Colonic mucosa (tissue), 4 donors: Measurements from ENCODE around the gene SIRT1. TPM values are rescaled to one million over a fixed set of nuclear protein-coding genes. Genes with fewer than 3 reads are reported as not detected.

Experiments
- DNase-seq: peaks from one replicate; pipeline ENCODE4 v3.0.0-alpha.2; 2020
- H3K27ac ChIP-seq: fragments of 200-600 bp; one replicate; pipeline ENCODE4 v1.8.0; 2021
- H3K27me3 ChIP-seq: fragments of 200-600 bp; one replicate; pipeline ENCODE4 v1.8.0; 2021
- H3K36me3 ChIP-seq: fragments of 200-600 bp; one replicate; pipeline ENCODE4 v1.8.0; 2021
- H3K4me1 ChIP-seq: fragments of 200-600 bp; one replicate; pipeline ENCODE4 v1.8.0; 2021; ENCODE audit warnings: mild to moderate bottlenecking
- H3K4me3 ChIP-seq: fragments of 200-600 bp; one replicate; pipeline ENCODE4 v1.8.0; 2021
- H3K9ac ChIP-seq, 2 donors: one replicate each; pipeline ENCODE4 v1.7.0; 2013; ENCODE audit warnings: control low read depth in 2 of 2, low read depth in 2 of 2, low read length in 2 of 2
- H3K9me3 ChIP-seq: fragments of 200-600 bp; one replicate; pipeline ENCODE4 v1.8.0; 2021
- intact Hi-C: fragments of 100-400 bp; cut with DNase I; formaldehyde crosslinking; loops from one replicate; pipeline ENCODE4 v1.14.1; 2022
- total RNA-seq, 2 donors: library from RNA; stranded (reverse); fragmentation: NEBNext Ultra II Directional in 1 of 2; extraction: Animal tissue kit (Norgen Biotek cat#: 25700) in 1 of 2; gene quantifications; one replicate each; pipeline ENCODE4 v1.2.1, GENCODE V29; 2021
- TF ChIP-seq, protein P1 (sequence below): fragments of 200-600 bp; IDR thresholded peaks from one replicate; pipeline ENCODE4 v1.8.0; 2022; ENCODE audit warnings: antibody characterized with exemption, mild to moderate bottlenecking
- donor health status: healthy.
- donor health status: DM: no; HTN: no; CAD: no.
- donor health status: DM: no; HTN: no; CAD: no.

Gene SIRT1
- total RNA-seq, 2 donors from 2014 or later, result 11.7 to 20.4 TPM

DNA sequence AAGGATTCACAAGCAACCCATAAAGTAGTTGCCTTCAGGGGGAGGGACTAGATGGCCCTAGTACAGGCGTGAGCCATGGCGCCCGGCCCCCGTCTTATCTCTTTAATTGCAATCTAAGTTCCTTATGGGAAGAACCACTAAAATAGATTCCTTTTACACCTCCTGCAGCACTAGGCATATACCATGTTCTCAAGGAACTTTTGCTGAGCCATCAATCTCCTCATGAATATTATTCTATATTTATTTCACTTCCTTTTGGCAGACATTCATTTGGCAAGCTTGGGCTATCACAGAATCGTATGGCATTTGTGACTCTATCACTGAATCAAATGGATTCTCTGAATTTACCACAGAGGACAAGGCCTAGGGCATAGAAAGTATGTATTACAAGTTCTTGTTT, 31.7 kb upstream of the SIRT1 start:
- Histone ChIP-seq H3K27ac (no peak overlapping the region), H3K9me3 (no peaks in the 10 kb centered on the region), H3K4me3 (no peak overlapping the region), H3K9ac (no peak overlapping the region), H3K4me1 (no peaks in the 10 kb centered on the region), H3K36me3 (no peaks in the 10 kb centered on the region), H3K27me3 (no peaks in the 10 kb centered on the region)
- peak; percentile 71 for DNase-seq
- intact Hi-C loops, result loop anchor here (10.0 kb wide), 1 partner anchor 212 kb away; no protein-coding TSS in a partner anchor
- TF ChIP-seq, protein P1, sequence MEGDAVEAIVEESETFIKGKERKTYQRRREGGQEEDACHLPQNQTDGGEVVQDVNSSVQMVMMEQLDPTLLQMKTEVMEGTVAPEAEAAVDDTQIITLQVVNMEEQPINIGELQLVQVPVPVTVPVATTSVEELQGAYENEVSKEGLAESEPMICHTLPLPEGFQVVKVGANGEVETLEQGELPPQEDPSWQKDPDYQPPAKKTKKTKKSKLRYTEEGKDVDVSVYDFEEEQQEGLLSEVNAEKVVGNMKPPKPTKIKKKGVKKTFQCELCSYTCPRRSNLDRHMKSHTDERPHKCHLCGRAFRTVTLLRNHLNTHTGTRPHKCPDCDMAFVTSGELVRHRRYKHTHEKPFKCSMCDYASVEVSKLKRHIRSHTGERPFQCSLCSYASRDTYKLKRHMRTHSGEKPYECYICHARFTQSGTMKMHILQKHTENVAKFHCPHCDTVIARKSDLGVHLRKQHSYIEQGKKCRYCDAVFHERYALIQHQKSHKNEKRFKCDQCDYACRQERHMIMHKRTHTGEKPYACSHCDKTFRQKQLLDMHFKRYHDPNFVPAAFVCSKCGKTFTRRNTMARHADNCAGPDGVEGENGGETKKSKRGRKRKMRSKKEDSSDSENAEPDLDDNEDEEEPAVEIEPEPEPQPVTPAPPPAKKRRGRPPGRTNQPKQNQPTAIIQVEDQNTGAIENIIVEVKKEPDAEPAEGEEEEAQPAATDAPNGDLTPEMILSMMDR, result no peak

GRCh38 chr10:67853512-67853911, 30.9 kb upstream of the SIRT1 start:
- H3K4me3 ChIP-seq, result no peak overlapping the region
- H3K9me3 ChIP-seq, result no peaks in the 10 kb centered on the region
- intact Hi-C loops, result loop anchor here (10.0 kb wide), 1 partner anchor 211 kb away; no protein-coding TSS in a partner anchor
- no peak for DNase-seq
- no peaks in the 10 kb centered on the region for H3K36me3 ChIP-seq
- no peak overlapping the region for H3K9ac ChIP-seq
- H3K4me1 ChIP-seq, result no peaks in the 10 kb centered on the region
- TF ChIP-seq, protein P1, result no peak
- no peak overlapping the region for H3K27ac ChIP-seq
- no peaks in the 10 kb centered on the region for H3K27me3 ChIP-seq

DNA sequence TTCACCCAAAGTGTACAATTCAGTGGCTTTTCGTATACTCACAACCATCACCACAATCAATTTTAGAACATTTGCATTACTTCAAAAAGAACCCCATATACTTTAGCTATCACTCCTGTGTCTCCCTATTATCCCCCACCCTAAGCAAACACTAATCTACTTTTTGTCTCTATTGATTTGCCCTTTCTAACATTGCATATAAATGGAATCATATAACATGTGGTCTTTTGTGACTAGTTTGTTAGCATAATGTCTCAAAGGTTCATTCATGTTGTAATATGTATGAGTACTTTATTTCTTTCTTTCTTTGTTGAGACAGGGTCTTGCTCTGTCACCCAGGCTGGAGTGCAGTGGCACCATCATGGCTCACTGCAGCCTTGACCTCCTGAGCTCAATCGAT, 25.5 kb upstream of the SIRT1 start:
- TF ChIP-seq, protein P1, result no peak

DNA sequence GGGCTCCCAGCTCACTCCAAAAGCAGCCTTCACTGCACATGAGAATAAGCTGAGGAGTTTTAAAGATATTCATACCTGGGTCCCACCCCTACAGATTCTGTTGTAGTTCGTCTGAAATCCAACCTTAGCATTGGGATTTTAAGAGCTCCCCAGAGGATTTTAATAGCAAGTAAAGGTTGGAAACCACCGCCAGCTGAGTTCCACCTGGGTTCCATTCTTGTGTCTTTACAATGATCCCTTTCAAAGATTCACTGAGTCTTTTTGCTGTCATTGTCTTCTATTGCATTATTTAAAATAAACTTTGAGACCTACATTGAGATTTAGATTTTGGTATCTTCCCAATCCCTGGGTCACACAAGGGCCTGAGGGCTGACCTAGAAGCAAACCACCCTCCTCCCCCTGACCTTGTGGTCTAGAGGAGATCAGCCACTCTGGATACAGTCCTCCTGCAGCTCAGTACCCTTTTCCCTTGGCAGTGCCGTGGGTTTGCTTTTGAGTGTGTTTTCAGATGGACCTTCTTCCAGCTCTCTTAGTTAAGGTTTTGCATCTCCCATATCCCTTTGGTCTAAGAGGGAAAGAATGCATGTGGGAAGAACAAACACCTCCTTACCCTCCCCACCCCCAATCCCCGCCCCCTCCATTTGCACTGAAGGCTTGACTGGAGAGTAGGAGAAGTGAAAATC, 22.6 kb upstream of the SIRT1 start:
- no peaks in the 10 kb centered on the region for H3K36me3 ChIP-seq
- no peaks in the 10 kb centered on the region for H3K9me3 ChIP-seq
- TF ChIP-seq, protein P1, result no peak
- no peaks in the 10 kb centered on the region for H3K4me1 ChIP-seq
- H3K9ac ChIP-seq, result no peak overlapping the region
- H3K27ac ChIP-seq, result no peak overlapping the region
- H3K27me3 ChIP-seq, result no peaks in the 10 kb centered on the region
- intact Hi-C loops, result no loop called here
- DNase-seq, result no peak
- H3K4me3 ChIP-seq, result no peak overlapping the region

More for the DNA sequence above, 25.5 kb upstream of the SIRT1 start:
- Histone ChIP-seq H3K27me3 (no peaks in the 10 kb centered on the region), H3K27ac (no peak overlapping the region), H3K4me3 (no peak overlapping the region), H3K4me1 (no peaks in the 10 kb centered on the region), H3K9me3 (no peaks in the 10 kb centered on the region), H3K36me3 (no peaks in the 10 kb centered on the region), H3K9ac (no peak overlapping the region)
- DNase-seq, result no peak
- intact Hi-C loops, result loop anchor here (5.0 to 10.0 kb wide), 2 partner anchors 206 to 348 kb away; no protein-coding TSS in a partner anchor

DNA sequence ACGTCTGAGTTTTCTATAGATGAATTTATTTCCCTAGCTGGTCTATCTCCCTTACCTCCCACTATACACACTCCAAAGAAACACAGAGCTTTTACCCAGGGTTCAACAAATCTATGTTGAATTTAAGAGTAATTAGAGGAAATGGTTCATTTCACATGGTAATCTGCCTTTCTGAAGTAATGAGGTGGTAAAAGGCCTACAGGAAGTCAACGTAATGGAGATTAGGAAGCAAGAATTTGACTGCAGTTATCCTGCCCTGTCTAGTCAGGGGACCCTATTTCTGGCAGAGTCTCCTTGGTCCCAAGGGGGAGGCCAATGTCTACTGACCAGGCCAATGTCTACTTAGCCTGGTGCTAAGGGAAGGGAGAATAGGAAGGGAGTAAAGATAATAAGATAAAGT, 21.4 kb upstream of the SIRT1 start:
- Histone ChIP-seq H3K9me3 (no peaks in the 10 kb centered on the region), H3K27me3 (no peaks in the 10 kb centered on the region), H3K4me3 (no peak overlapping the region), H3K4me1 (no peaks in the 10 kb centered on the region), H3K27ac (no peak overlapping the region), H3K36me3 (no peaks in the 10 kb centered on the region), H3K9ac (no peak overlapping the region)
- TF ChIP-seq, protein P1, result no peak
- no peak for DNase-seq
- intact Hi-C loops, result no loop called here
